ENCODE measurements around the gene DGKH. TPM values are rescaled to one million over a fixed set of nuclear protein-coding genes. Genes with fewer than 3 reads are reported as not detected.
A peak's percentile ranks its signal among the peaks of the same experiment; 100 is the strongest.

The DGKH gene
- total RNA-seq, 1 donor from 2014 or later, result 16.0 TPM

- TF ChIP-seq, protein P1, sequence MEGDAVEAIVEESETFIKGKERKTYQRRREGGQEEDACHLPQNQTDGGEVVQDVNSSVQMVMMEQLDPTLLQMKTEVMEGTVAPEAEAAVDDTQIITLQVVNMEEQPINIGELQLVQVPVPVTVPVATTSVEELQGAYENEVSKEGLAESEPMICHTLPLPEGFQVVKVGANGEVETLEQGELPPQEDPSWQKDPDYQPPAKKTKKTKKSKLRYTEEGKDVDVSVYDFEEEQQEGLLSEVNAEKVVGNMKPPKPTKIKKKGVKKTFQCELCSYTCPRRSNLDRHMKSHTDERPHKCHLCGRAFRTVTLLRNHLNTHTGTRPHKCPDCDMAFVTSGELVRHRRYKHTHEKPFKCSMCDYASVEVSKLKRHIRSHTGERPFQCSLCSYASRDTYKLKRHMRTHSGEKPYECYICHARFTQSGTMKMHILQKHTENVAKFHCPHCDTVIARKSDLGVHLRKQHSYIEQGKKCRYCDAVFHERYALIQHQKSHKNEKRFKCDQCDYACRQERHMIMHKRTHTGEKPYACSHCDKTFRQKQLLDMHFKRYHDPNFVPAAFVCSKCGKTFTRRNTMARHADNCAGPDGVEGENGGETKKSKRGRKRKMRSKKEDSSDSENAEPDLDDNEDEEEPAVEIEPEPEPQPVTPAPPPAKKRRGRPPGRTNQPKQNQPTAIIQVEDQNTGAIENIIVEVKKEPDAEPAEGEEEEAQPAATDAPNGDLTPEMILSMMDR (IDR thresholded peaks at IDR 0.05), result no peak
- Histone ChIP-seq H3K36me3 (no peaks in the 10 kb centered on the region), H3K4me1 (peaks cover 0 to 3% of the 10 kb centered on the region in 2 donors), H3K4me3 (no peak overlapping the region), H3K9me3 (no peaks in the 10 kb centered on the region), H3K27me3 (no peaks in the 10 kb centered on the region), H3K27ac (no peak overlapping the region)
- no peak for DNase-seq (ENCODE audit: low spot score in 2 of 2)
- intact Hi-C loops (cut with DNase I), result loop anchor here (2.0 kb wide), 4 partner anchors 61 to 441 kb away; partner anchors contain the start of gene DGKH
Measured at GRCh38 chr13:42109957-42110356, 61.5 kb downstream of the DGKH start.

GRCh38 chr13:42110410-42111155 lies 62.1 kb downstream of the DGKH start:
- Histone ChIP-seq H3K4me1 (peaks cover 0 to 6% of the 10 kb centered on the region in 2 donors), H3K4me3 (no peak overlapping the region), H3K27me3 (no peaks in the 10 kb centered on the region), H3K27ac (no peak overlapping the region), H3K36me3 (no peaks in the 10 kb centered on the region), H3K9me3 (no peaks in the 10 kb centered on the region)
- TF ChIP-seq, protein P1 (IDR thresholded peaks at IDR 0.05), result peak; percentile 65 to 79 (median 75)
- intact Hi-C loops (cut with DNase I), result loop anchor here (2.0 kb wide), 4 partner anchors 62 to 442 kb away; partner anchors contain the start of gene DGKH
- no peak for DNase-seq (ENCODE audit: low spot score in 2 of 2)

DNA sequence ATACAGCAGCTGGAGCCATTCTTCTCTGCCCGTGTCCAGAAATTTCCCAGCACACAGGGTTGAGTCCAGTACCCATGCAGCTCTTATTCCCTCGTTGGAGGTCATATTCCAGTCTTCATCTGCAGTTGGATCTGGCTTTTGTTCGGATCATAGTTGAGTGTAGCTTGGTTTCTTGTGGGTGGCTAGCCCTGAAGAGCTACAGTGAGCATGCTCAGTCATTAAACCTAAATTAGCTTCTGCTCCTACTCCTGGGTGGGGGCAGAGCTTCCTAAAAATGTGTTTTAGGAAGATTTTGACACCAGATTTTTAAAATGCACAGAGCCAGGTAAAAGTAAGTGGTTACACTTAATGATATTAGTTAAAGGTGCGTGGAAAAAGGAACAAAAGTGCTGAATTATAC lies 64.4 kb downstream of the DGKH start:
- no peak overlapping the region for H3K4me3 ChIP-seq
- peaks cover 0 to 6% of the 10 kb centered on the region in 2 donors for H3K4me1 ChIP-seq
- TF ChIP-seq, protein P1 (IDR thresholded peaks at IDR 0.05), result no peak
- H3K36me3 ChIP-seq, result no peaks in the 10 kb centered on the region
- no peak for DNase-seq (ENCODE audit: low spot score in 2 of 2)
- H3K27me3 ChIP-seq, result no peaks in the 10 kb centered on the region
- H3K9me3 ChIP-seq, result no peaks in the 10 kb centered on the region
- intact Hi-C loops (cut with DNase I), result no loop called here
- H3K27ac ChIP-seq, result no peak overlapping the region

- no peak for DNase-seq (ENCODE audit: low spot score in 2 of 2)
- TF ChIP-seq, protein P1 (IDR thresholded peaks at IDR 0.05), result no peak
- Histone ChIP-seq H3K36me3 (no peaks in the 10 kb centered on the region), H3K4me1 (peaks cover 0 to 6% of the 10 kb centered on the region in 2 donors), H3K27ac (no peak overlapping the region), H3K27me3 (no peaks in the 10 kb centered on the region), H3K9me3 (no peaks in the 10 kb centered on the region), H3K4me3 (no peak overlapping the region)
- intact Hi-C loops (cut with DNase I), result no loop called here
Measured at GRCh38 chr13:42113478-42113877, 65.0 kb downstream of the DGKH start.

DNA sequence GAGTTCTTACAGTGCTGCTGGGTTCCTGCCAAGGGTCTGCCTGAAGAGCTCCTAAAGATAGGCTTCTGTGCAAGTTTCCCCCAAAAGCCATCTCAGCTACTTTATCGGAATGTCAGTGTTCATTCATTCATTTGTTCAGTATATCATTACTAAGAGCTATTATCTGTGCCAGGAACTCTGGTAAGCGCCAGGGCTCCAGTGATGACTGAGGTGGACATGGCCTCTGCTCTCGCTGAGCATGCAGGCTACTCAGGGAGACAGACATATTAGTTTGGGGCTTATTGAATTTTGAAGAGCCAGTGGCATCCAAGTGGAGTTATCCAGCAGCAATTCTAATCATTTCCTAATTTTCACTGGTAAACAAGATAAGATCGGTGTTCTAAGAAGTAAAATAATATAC lies 65.8 kb downstream of the DGKH start:
- peaks cover 0 to 6% of the 10 kb centered on the region in 2 donors for H3K4me1 ChIP-seq
- H3K4me3 ChIP-seq, result no peak overlapping the region
- H3K27me3 ChIP-seq, result no peaks in the 10 kb centered on the region
- H3K36me3 ChIP-seq, result no peaks in the 10 kb centered on the region
- intact Hi-C loops (cut with DNase I), result no loop called here
- H3K9me3 ChIP-seq, result no peaks in the 10 kb centered on the region
- TF ChIP-seq, protein P1 (IDR thresholded peaks at IDR 0.05), result no peak
- no peak for DNase-seq (ENCODE audit: low spot score in 2 of 2)
- H3K27ac ChIP-seq, result no peak overlapping the region

Data from ascending aorta (tissue), 2 donors.